C4-2B (cell line): Measurements from ENCODE around the gene DCHS2.

ENCODE experiments used
- CTCF ChIP-seq: fragments of 450-650 bp; conservative IDR thresholded peaks from 2 replicates; pipeline ENCODE4 v1.5.1; 2017; ENCODE audit warnings: mild to moderate bottlenecking
- ZFX ChIP-seq: fragments of 450-650 bp; IDR thresholded peaks from 2 replicates; pipeline ENCODE4 v1.6.1; 2017

- TF ChIP-seq CTCF (no peak), ZFX (no peak)
Measured at GRCh38 chr4:154462081-154462810, 29.4 kb downstream of the DCHS2 start.
